ENCODE data around the gene PTGER1.
"Not testable (repeated sequence)": the region's sequence is repeated elsewhere in the genome, so short reads cannot be mapped to it uniquely, and the experiment has no call there.

Gene PTGER1

GRCh38 chr19:14452303-14452702 lies 22.9 kb downstream of the PTGER1 start:
- H3K4me3 ChIP-seq (ENCODE audit: extremely low read depth, insufficient read depth, low read length, poor library complexity, severe bottlenecking); H3K9me3 ChIP-seq (ENCODE audit: control insufficient read depth, low read length); H3K27ac ChIP-seq (ENCODE audit: low read depth, low read length, severe bottlenecking); H3K4me1 ChIP-seq (ENCODE audit: control insufficient read depth, insufficient read depth, low read length, poor library complexity, severe bottlenecking): not testable (repeated sequence)
- H3K36me3 ChIP-seq (ENCODE audit: control insufficient read depth, insufficient read depth, low read length): peaks cover 58% of the 10 kb centered on the region
- 90 to 100% methylated on average over 2 of the region's 3 CpGs for WGBS, 2 experiments (ENCODE audit: insufficient coverage in 2 of 2)

DNA sequence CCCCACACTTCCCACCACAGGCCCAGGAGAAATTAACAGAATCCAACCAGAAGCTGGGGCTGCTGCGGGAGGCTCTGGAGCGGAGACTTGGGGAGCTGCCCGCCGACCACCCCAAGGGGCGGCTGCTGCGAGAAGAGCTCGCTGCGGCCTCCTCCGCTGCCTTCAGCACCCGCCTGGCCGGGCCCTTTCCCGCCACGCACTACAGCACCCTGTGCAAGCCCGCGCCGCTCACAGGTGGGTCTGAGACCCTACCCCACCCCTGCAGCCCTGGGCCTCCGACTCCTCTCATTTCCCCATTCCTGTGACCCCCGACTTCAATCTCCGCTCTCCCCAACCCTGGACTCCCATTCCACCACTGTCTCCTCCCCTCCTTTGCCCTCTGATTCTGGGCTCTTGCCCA lies 24.3 kb downstream of the PTGER1 start:
- no peak overlapping the region for H3K27ac ChIP-seq (ENCODE audit: low read depth, low read length, severe bottlenecking)
- H3K9me3 ChIP-seq (ENCODE audit: control insufficient read depth, low read length): no peaks in the 10 kb centered on the region
- WGBS, 2 experiments (ENCODE audit: insufficient coverage in 2 of 2): 97 to 98% methylated on average over 19 of the region's 19 CpGs
- no peaks in the 10 kb centered on the region for H3K4me1 ChIP-seq (ENCODE audit: control insufficient read depth, insufficient read depth, low read length, poor library complexity, severe bottlenecking)
- H3K4me3 ChIP-seq (ENCODE audit: extremely low read depth, insufficient read depth, low read length, poor library complexity, severe bottlenecking): no peak overlapping the region
- H3K36me3 ChIP-seq (ENCODE audit: control insufficient read depth, insufficient read depth, low read length): peaks cover 58% of the 10 kb centered on the region

- Histone ChIP-seq H3K4me1 (ENCODE audit: control insufficient read depth, insufficient read depth, low read length, poor library complexity, severe bottlenecking) (no peaks in the 10 kb centered on the region), H3K36me3 (ENCODE audit: control insufficient read depth, insufficient read depth, low read length) (peaks cover 58% of the 10 kb centered on the region), H3K27ac (ENCODE audit: low read depth, low read length, severe bottlenecking) (no peak overlapping the region), H3K4me3 (ENCODE audit: extremely low read depth, insufficient read depth, low read length, poor library complexity, severe bottlenecking) (no peak overlapping the region), H3K9me3 (ENCODE audit: control insufficient read depth, low read length) (no peaks in the 10 kb centered on the region)
- WGBS, 2 experiments (ENCODE audit: insufficient coverage in 2 of 2): 93 to 94% methylated on average over 23 to 27 of the region's 30 CpGs
Observed at GRCh38 chr19:14450168-14450874, 24.8 kb downstream of the PTGER1 start.

DNA sequence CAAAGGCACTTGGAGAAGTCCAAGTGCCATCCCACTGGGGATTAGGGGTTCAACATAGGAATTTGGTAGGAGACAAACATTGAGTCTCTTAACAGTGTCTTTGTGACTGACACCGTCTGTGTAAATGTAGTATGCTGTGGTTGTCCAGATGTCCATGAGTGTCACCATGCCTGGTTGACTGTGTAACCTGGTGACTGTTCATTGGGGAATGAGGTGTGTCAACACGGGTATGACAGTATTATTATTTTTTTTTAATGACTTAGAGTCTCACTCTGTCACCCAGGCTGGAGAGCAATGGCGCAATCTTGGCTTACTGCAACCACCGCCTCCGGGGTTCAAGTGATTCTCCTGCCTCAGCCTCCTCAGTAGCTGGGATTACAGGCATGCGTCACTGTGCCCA lies 25.8 kb downstream of the PTGER1 start:
- Histone ChIP-seq H3K4me3 (ENCODE audit: extremely low read depth, insufficient read depth, low read length, poor library complexity, severe bottlenecking) (no peak overlapping the region), H3K4me1 (ENCODE audit: control insufficient read depth, insufficient read depth, low read length, poor library complexity, severe bottlenecking) (no peaks in the 10 kb centered on the region), H3K36me3 (ENCODE audit: control insufficient read depth, insufficient read depth, low read length) (peaks cover 56% of the 10 kb centered on the region), H3K27ac (ENCODE audit: low read depth, low read length, severe bottlenecking) (no peak overlapping the region), H3K9me3 (ENCODE audit: control insufficient read depth, low read length) (no peaks in the 10 kb centered on the region)
- WGBS, 2 experiments (ENCODE audit: insufficient coverage in 2 of 2): 95 to 98% methylated on average over 6 of the region's 6 CpGs

GRCh38 chr19:14446336-14447036 lies 28.7 kb downstream of the PTGER1 start:
- Histone ChIP-seq H3K4me1 (ENCODE audit: control insufficient read depth, insufficient read depth, low read length, poor library complexity, severe bottlenecking) (no peaks in the 10 kb centered on the region), H3K4me3 (ENCODE audit: extremely low read depth, insufficient read depth, low read length, poor library complexity, severe bottlenecking) (no peak overlapping the region), H3K9me3 (ENCODE audit: control insufficient read depth, low read length) (no peaks in the 10 kb centered on the region), H3K36me3 (ENCODE audit: control insufficient read depth, insufficient read depth, low read length) (peaks cover 63% of the 10 kb centered on the region), H3K27ac (ENCODE audit: low read depth, low read length, severe bottlenecking) (no peak overlapping the region)
- WGBS, 2 experiments (ENCODE audit: insufficient coverage in 2 of 2): 93% methylated on average over 10 of the region's 10 CpGs

DNA sequence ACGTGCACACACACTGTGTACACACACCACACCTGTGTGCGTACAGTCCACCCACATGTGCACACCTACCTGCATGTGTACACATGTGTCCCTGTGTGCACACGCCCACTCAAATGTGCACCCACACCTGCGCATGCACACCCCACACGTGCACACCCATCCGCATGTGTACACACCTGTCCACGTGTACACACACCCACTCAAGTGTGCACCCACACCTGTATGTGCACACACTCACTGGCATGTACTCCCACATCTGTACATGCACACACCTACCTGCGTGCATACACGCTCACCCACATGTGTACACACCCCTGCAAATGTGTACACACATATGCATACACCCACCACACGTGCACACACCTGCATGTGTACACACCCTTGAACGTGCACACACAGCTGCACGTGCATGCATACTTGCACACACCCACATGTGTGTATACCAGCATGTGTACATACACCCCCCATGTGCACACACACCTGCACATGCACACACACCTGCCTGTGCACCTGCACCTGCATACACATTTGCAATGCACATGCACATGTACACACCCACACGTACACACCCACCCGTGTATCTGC lies 31.4 kb downstream of the PTGER1 start:
- peaks cover 39% of the 10 kb centered on the region for H3K36me3 ChIP-seq (ENCODE audit: control insufficient read depth, insufficient read depth, low read length)
- no peak overlapping the region for H3K27ac ChIP-seq (ENCODE audit: low read depth, low read length, severe bottlenecking)
- WGBS, 2 experiments (ENCODE audit: insufficient coverage in 2 of 2): 95 to 96% methylated on average over 11 to 14 of the region's 14 CpGs
- H3K9me3 ChIP-seq (ENCODE audit: control insufficient read depth, low read length): no peaks in the 10 kb centered on the region
- H3K4me3 ChIP-seq (ENCODE audit: extremely low read depth, insufficient read depth, low read length, poor library complexity, severe bottlenecking): no peak overlapping the region
- H3K4me1 ChIP-seq (ENCODE audit: control insufficient read depth, insufficient read depth, low read length, poor library complexity, severe bottlenecking): peaks cover 7% of the 10 kb centered on the region

DNA sequence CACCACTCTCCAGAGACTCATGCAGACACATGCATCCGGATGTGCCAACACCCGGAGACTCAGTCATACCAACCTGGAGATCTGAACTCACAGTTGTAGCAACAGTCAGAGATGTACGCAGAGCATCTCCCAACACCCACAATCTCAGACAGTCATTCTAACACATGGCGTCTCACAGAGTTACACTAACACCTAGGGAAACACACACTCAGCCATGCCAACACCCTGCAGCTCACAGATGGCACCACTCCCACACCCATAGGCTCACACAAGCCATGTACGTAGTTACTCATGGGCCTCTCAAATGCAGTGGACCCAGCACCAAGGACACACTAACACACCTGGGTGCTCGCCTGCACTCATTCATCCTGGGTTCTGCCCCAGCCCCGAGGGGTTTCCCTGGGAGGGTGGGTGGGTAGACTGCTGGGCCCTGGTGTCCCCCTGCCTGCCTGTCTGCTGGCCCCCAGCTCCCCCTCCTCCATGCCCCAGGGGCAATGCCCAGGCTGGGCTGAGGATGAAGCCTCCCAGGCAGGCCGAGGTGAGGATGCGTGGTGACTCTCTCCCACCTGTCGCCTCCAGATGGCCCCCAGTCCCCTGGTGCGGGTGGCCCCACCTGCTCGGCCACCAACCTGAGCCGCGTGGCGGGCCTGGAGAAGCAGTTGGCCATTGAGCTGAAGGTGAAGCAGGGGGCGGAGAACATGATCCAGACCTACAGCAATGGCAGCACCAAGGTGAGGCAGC lies 32.1 kb downstream of the PTGER1 start:
- Histone ChIP-seq H3K36me3 (ENCODE audit: control insufficient read depth, insufficient read depth, low read length) (peaks cover 32% of the 10 kb centered on the region), H3K9me3 (ENCODE audit: control insufficient read depth, low read length) (no peaks in the 10 kb centered on the region), H3K27ac (ENCODE audit: low read depth, low read length, severe bottlenecking) (no peak overlapping the region), H3K4me1 (ENCODE audit: control insufficient read depth, insufficient read depth, low read length, poor library complexity, severe bottlenecking) (peaks cover 7% of the 10 kb centered on the region), H3K4me3 (ENCODE audit: extremely low read depth, insufficient read depth, low read length, poor library complexity, severe bottlenecking) (no peak overlapping the region)
- WGBS, 2 experiments (ENCODE audit: insufficient coverage in 2 of 2): 97 to 98% methylated on average over 12 to 14 of the region's 16 CpGs

GRCh38 chr19:14441041-14441938 lies 33.9 kb downstream of the PTGER1 start:
- Histone ChIP-seq H3K27ac (ENCODE audit: low read depth, low read length, severe bottlenecking) (no peak overlapping the region), H3K4me1 (ENCODE audit: control insufficient read depth, insufficient read depth, low read length, poor library complexity, severe bottlenecking) (peaks cover 7% of the 10 kb centered on the region), H3K4me3 (ENCODE audit: extremely low read depth, insufficient read depth, low read length, poor library complexity, severe bottlenecking) (no peak overlapping the region), H3K9me3 (ENCODE audit: control insufficient read depth, low read length) (no peaks in the 10 kb centered on the region), H3K36me3 (ENCODE audit: control insufficient read depth, insufficient read depth, low read length) (peaks cover 36% of the 10 kb centered on the region)
- WGBS, 2 experiments (ENCODE audit: insufficient coverage in 2 of 2): 94 to 96% methylated on average over 29 to 33 of the region's 34 CpGs

DNA sequence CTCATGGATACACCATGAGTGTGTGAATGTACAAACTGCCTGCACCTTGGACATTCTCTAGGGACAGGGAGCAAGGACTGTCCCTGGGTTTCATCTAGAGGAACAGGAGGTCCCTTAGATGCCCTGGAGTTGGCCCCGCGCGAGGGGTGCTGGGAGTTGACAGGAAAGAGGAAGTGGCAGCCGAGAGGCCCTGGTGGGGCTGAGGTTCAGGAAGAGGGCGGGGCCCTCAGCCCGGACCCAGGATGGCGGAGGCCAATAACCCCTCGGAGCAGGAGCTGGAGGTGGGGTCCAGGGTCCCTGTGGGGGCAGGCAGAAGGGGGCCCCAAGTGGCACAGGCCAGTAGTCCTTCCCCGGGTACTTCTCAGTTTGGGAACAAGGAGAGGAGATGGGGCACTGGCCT lies 35.1 kb downstream of the PTGER1 start:
- H3K4me1 ChIP-seq (ENCODE audit: control insufficient read depth, insufficient read depth, low read length, poor library complexity, severe bottlenecking): peaks cover 7% of the 10 kb centered on the region
- no peak overlapping the region for H3K4me3 ChIP-seq (ENCODE audit: extremely low read depth, insufficient read depth, low read length, poor library complexity, severe bottlenecking)
- H3K27ac ChIP-seq (ENCODE audit: low read depth, low read length, severe bottlenecking): no peak overlapping the region
- 82 to 87% methylated on average over 9 of the region's 9 CpGs for WGBS, 2 experiments (ENCODE audit: insufficient coverage in 2 of 2)
- H3K9me3 ChIP-seq (ENCODE audit: control insufficient read depth, low read length): no peaks in the 10 kb centered on the region
- peaks cover 36% of the 10 kb centered on the region for H3K36me3 ChIP-seq (ENCODE audit: control insufficient read depth, insufficient read depth, low read length)

GRCh38 chr19:14439014-14439413 lies 36.1 kb downstream of the PTGER1 start:
- H3K27ac ChIP-seq (ENCODE audit: low read depth, low read length, severe bottlenecking): no peak overlapping the region
- no peak overlapping the region for H3K4me3 ChIP-seq (ENCODE audit: extremely low read depth, insufficient read depth, low read length, poor library complexity, severe bottlenecking)
- peaks cover 27% of the 10 kb centered on the region for H3K36me3 ChIP-seq (ENCODE audit: control insufficient read depth, insufficient read depth, low read length)
- peaks cover 15% of the 10 kb centered on the region for H3K4me1 ChIP-seq (ENCODE audit: control insufficient read depth, insufficient read depth, low read length, poor library complexity, severe bottlenecking)
- WGBS, 2 experiments (ENCODE audit: insufficient coverage in 2 of 2): 92 to 94% methylated on average over 8 to 9 of the region's 9 CpGs
- H3K9me3 ChIP-seq (ENCODE audit: control insufficient read depth, low read length): no peaks in the 10 kb centered on the region
